Osteocyte (in vitro differentiated cells): ENCODE data around the gene PSPN. TPM values are rescaled to one million over a fixed set of nuclear protein-coding genes. Genes with fewer than 3 reads are reported as not detected.
"Not testable (repeated sequence)": the region's sequence is repeated elsewhere in the genome, so short reads cannot be mapped to it uniquely, and the experiment has no call there.

ENCODE experiments used
- DNase-seq: peaks from one replicate; pipeline ENCODE4 v3.0.0; 2021; ENCODE audit warnings: mixed read lengths; ENCODE audit not compliant: unreplicated experiment; ENCODE audit errors: extremely low spot score
- H3K27ac Mint-ChIP-seq: one replicate; pipeline ENCODE4 v1.8.0; 2021; ENCODE audit warnings: mild to moderate bottlenecking, mixed read lengths; ENCODE audit not compliant: unreplicated experiment
- H3K27me3 Mint-ChIP-seq: one replicate; pipeline ENCODE4 v1.8.0; 2021; ENCODE audit warnings: mixed read lengths; ENCODE audit not compliant: unreplicated experiment
- H3K36me3 Mint-ChIP-seq: one replicate; pipeline ENCODE4 v1.8.0; 2021; ENCODE audit warnings: mixed read lengths; ENCODE audit not compliant: unreplicated experiment
- H3K4me1 Mint-ChIP-seq: one replicate; pipeline ENCODE4 v1.8.0; 2021; ENCODE audit warnings: mixed read lengths; ENCODE audit not compliant: unreplicated experiment
- H3K4me3 Mint-ChIP-seq: one replicate; pipeline ENCODE4 v1.8.0; 2021; ENCODE audit warnings: mild to moderate bottlenecking, moderate library complexity, mixed read lengths; ENCODE audit not compliant: unreplicated experiment
- H3K9me3 Mint-ChIP-seq: one replicate; pipeline ENCODE4 v1.8.0; 2021; ENCODE audit warnings: mixed read lengths; ENCODE audit not compliant: unreplicated experiment
- total RNA-seq: library from RNA; stranded (reverse); gene quantifications from 2 replicates; pipeline ENCODE4 v1.2.1, GENCODE V29; 2021
- TF ChIP-seq, protein P1 (sequence below): fragments of 200-600 bp; sonication (generic); IDR thresholded peaks from 2 replicates; pipeline ENCODE4 v1.5.0; 2021; ENCODE audit warnings: antibody characterized with exemption, mild to moderate bottlenecking, moderate library complexity

PSPN gene
- total RNA-seq, 1 donor from 2014 or later = 3.5 TPM

DNA sequence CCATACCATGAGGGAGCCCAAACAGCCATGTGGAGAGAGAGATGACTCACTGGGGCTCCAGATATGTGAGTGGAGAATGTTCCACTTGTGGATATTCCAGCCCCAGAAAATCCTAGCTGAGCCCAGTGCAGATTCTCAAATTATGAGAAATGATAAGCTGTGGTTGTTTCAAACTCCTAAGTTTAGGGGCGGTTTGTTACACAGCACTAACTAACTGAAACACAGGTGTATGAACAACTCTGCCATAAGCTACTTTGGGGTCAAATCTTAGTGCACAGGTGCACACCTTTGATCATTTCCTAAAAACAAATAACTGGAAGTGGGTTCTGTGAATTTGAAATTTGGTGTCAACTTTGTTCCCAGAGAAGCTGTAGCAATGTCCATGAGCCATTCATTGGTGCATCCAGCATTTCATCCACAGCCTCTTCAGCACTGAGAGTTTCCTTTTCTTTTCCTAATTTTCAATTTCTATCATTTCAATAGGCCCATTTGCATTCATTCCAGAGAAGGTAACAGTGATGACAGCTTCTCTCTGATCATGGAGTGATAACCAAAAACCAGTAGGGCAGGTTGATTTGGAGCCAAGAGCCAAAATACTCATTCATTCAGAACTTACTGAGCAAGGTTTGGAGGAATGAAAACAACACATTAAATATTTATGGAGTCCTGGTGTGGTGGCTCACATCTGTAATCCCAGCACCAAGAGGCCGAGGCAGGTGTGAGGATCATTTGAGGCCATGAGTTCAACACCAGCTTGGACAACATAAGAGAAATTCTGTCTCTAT lies 23.2 kb downstream of the PSPN start:
- peaks cover 3% of the 10 kb centered on the region for H3K9me3 Mint-ChIP-seq
- no peaks in the 10 kb centered on the region for H3K4me1 Mint-ChIP-seq
- no peak for DNase-seq
- no peaks in the 10 kb centered on the region for H3K36me3 Mint-ChIP-seq
- H3K4me3 Mint-ChIP-seq = no peak overlapping the region
- TF ChIP-seq, protein P1, sequence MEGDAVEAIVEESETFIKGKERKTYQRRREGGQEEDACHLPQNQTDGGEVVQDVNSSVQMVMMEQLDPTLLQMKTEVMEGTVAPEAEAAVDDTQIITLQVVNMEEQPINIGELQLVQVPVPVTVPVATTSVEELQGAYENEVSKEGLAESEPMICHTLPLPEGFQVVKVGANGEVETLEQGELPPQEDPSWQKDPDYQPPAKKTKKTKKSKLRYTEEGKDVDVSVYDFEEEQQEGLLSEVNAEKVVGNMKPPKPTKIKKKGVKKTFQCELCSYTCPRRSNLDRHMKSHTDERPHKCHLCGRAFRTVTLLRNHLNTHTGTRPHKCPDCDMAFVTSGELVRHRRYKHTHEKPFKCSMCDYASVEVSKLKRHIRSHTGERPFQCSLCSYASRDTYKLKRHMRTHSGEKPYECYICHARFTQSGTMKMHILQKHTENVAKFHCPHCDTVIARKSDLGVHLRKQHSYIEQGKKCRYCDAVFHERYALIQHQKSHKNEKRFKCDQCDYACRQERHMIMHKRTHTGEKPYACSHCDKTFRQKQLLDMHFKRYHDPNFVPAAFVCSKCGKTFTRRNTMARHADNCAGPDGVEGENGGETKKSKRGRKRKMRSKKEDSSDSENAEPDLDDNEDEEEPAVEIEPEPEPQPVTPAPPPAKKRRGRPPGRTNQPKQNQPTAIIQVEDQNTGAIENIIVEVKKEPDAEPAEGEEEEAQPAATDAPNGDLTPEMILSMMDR = no peak
- no peak overlapping the region for H3K27ac Mint-ChIP-seq
- H3K27me3 Mint-ChIP-seq = peaks cover 2% of the 10 kb centered on the region

DNA sequence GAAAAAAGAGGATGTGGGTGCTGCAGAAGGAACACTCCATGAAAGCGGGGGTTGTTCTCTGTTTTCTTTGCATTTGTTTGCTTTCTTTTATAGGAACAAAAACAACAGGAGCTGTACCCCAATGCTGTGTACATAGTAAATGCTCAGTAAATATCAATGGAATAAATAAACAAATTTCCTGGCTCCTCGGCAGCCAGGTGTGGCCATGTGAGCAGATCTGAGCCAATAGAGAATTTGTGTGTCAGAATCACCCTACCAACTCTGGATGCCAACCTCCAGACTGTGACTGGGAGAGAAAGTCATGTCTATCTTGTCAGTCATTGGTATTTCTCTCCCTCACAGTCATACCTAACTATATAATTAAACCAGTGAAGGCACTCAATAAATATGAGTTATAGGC lies 25.0 kb downstream of the PSPN start:
- no peak overlapping the region for H3K27ac Mint-ChIP-seq

DNA sequence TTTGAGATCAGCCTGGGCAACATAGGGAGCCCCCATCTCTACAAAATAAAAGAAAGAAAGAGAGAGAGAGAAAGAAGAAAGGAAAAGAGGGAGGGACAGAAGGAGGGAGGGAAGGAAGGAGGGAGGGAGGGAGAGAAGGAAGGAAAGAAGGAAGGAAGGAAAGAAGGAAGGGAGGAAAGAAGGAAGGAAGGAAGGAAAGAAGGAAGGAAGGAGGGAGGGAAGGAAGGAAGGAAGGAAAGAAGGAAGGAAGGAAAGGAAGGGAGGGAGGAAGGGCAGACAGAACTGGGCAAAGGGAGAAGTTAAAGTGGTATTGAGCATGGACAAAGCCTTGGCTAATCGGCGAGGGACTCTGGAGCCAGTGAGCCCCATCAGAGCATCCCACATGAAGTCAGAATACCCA lies 26.5 kb downstream of the PSPN start:
- not testable (repeated sequence) for H3K4me1 Mint-ChIP-seq, H3K27ac Mint-ChIP-seq, H3K27me3 Mint-ChIP-seq, H3K9me3 Mint-ChIP-seq, H3K4me3 Mint-ChIP-seq, DNase-seq, H3K36me3 Mint-ChIP-seq

More for the DNA sequence above, 25.0 kb downstream of the PSPN start:
- Mint-ChIP-seq H3K36me3 (no peaks in the 10 kb centered on the region), H3K4me3 (no peak overlapping the region), H3K9me3 (peaks cover 3% of the 10 kb centered on the region), H3K4me1 (no peaks in the 10 kb centered on the region), H3K27me3 (peaks cover 7% of the 10 kb centered on the region)
- TF ChIP-seq, protein P1 = no peak
- DNase-seq = no peak

DNA sequence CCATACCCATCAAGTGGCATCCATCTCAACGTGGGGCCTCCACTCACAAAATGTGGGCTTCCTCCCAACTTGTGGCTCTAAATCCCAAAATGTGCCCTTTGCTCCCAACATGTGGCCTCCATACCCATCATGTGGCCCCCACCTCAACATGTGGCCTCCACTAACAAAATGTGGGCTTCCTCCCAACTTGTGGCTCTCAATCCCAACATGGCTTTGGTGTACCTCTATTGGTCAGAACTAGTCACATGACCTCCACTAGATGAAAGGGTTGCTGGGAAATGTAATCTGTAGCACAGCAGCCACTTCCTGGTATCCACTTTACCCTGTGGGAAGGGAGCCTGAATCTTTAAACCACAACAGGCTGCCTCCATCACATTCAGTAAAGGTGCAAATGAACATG lies 32.3 kb downstream of the PSPN start:
- H3K27me3 Mint-ChIP-seq = peaks cover 9% of the 10 kb centered on the region
- H3K27ac Mint-ChIP-seq = no peak overlapping the region
- no peaks in the 10 kb centered on the region for H3K36me3 Mint-ChIP-seq
- TF ChIP-seq, protein P1 = no peak
- no peak for DNase-seq
- H3K4me3 Mint-ChIP-seq = no peak overlapping the region
- no peaks in the 10 kb centered on the region for H3K4me1 Mint-ChIP-seq
- H3K9me3 Mint-ChIP-seq = no peaks in the 10 kb centered on the region

DNA sequence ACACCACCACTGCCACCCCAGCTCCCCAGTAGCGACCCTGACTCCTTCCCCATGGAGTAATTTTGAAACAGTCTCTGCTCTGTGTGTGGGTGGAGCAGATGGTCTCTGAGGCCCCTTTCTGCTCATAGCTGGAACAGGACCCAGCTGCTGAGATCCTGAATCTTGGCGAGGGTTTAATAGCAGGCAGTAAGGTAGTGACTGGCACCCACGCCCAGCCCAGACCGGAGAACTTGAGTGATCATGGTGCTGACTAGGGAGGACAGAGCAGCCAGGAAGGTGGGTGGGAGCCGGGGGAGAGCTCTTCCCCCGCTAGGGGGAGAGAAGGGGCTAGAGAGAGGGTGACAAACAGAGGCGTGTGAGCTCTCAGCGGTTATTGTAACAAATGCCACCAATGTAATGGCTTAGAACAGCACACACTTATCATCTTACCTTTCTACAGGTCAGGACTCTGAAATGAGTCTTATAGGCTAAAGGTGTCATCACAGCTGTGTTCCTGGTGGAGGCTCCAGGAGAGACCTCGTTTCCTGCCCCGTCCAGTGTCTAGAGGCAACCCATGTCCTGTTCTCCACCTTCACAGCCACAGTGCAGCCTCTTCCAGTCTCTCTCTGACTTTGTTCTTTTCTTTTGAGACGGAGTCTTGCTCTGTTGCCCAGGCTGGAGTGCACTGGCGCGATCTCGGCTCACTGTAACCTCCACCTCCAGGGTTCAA lies 35.1 kb downstream of the PSPN start:
- H3K36me3 Mint-ChIP-seq = no peaks in the 10 kb centered on the region
- no peak overlapping the region for H3K4me3 Mint-ChIP-seq
- peaks cover 4% of the 10 kb centered on the region for H3K27me3 Mint-ChIP-seq
- TF ChIP-seq, protein P1 = no peak
- H3K9me3 Mint-ChIP-seq = no peaks in the 10 kb centered on the region
- DNase-seq = no peak
- H3K4me1 Mint-ChIP-seq = no peaks in the 10 kb centered on the region
- H3K27ac Mint-ChIP-seq = no peak overlapping the region
